ENCODE data around the gene NLRP8. TPM values are rescaled to one million over a fixed set of nuclear protein-coding genes. Genes with fewer than 3 reads are reported as not detected.

NLRP8 gene
- polyA plus RNA-seq, 1 donor from 2014 or later, result not detected

GRCh38 chr19:55907286-55907685, 40.3 kb upstream of the NLRP8 start:
- Histone ChIP-seq H3K36me3 (ENCODE audit: insufficient read depth, low read length) (no peaks in the 10 kb centered on the region), H3K4me2 (ENCODE audit: low read length) (no peak overlapping the region), H3K9me2 (ENCODE audit: insufficient read depth, low read length) (no peaks in the 10 kb centered on the region), H4K20me1 (ENCODE audit: insufficient read depth) (no peaks in the 10 kb centered on the region), H3K4me3 (ENCODE audit: low read length) (no peak overlapping the region), H3K9me3 (ENCODE audit: low read length) (no peaks in the 10 kb centered on the region), H3F3A (ENCODE audit: insufficient read depth, low read length, poor library complexity, severe bottlenecking) (no peaks in the 10 kb centered on the region), H2AFZ (ENCODE audit: low read depth, low read length) (no peak overlapping the region), H3K27ac (ENCODE audit: low read length) (no peak overlapping the region), H3K79me2 (replicated peaks; ENCODE audit: insufficient read depth, low read length) (no peaks in the 10 kb centered on the region), H3K27me3 (ENCODE audit: insufficient read depth, low read depth, low read length) (no peaks in the 10 kb centered on the region), H3K9ac (ENCODE audit: low read length) (no peak overlapping the region)
- no peak for TF ChIP-seq POLR2AphosphoS5 (IDR thresholded peaks at IDR 0.05)
- TF ChIP-seq MXI1 (conservative IDR thresholded peaks at IDR 0.05; ENCODE audit: poor library complexity, severe bottlenecking), result no peak
- TF ChIP-seq EP300 (conservative IDR thresholded peaks at IDR 0.05; ENCODE audit: poor library complexity, severe bottlenecking), result no peak
- TF ChIP-seq, protein P1, sequence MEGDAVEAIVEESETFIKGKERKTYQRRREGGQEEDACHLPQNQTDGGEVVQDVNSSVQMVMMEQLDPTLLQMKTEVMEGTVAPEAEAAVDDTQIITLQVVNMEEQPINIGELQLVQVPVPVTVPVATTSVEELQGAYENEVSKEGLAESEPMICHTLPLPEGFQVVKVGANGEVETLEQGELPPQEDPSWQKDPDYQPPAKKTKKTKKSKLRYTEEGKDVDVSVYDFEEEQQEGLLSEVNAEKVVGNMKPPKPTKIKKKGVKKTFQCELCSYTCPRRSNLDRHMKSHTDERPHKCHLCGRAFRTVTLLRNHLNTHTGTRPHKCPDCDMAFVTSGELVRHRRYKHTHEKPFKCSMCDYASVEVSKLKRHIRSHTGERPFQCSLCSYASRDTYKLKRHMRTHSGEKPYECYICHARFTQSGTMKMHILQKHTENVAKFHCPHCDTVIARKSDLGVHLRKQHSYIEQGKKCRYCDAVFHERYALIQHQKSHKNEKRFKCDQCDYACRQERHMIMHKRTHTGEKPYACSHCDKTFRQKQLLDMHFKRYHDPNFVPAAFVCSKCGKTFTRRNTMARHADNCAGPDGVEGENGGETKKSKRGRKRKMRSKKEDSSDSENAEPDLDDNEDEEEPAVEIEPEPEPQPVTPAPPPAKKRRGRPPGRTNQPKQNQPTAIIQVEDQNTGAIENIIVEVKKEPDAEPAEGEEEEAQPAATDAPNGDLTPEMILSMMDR (IDR thresholded peaks at IDR 0.05; ENCODE audit: poor library complexity, severe bottlenecking), result no peak
- TF ChIP-seq SMC3 (conservative IDR thresholded peaks at IDR 0.05; ENCODE audit: poor library complexity), result no peak

- no peak overlapping the region for H3K9ac ChIP-seq (ENCODE audit: low read length)
- no peak overlapping the region for H3K4me3 ChIP-seq (ENCODE audit: low read length)
- no peaks in the 10 kb centered on the region for H3K79me2 ChIP-seq (replicated peaks; ENCODE audit: insufficient read depth, low read length)
- H4K20me1 ChIP-seq (ENCODE audit: insufficient read depth), result no peaks in the 10 kb centered on the region
- no peaks in the 10 kb centered on the region for H3K9me2 ChIP-seq (ENCODE audit: insufficient read depth, low read length)
- no peaks in the 10 kb centered on the region for H3F3A ChIP-seq (ENCODE audit: insufficient read depth, low read length, poor library complexity, severe bottlenecking)
- no peaks in the 10 kb centered on the region for H3K9me3 ChIP-seq (ENCODE audit: low read length)
- no peak overlapping the region for H3K27ac ChIP-seq (ENCODE audit: low read length)
- H3K27me3 ChIP-seq (ENCODE audit: insufficient read depth, low read depth, low read length), result no peaks in the 10 kb centered on the region
- no peak overlapping the region for H2AFZ ChIP-seq (ENCODE audit: low read depth, low read length)
- no peaks in the 10 kb centered on the region for H3K36me3 ChIP-seq (ENCODE audit: insufficient read depth, low read length)
- no peak overlapping the region for H3K4me2 ChIP-seq (ENCODE audit: low read length)
- no peak for TF ChIP-seq EZH2 (IDR thresholded peaks at IDR 0.05; ENCODE audit: borderline replicate concordance, insufficient read depth, low read length, poor library complexity, severe bottlenecking)
- TF ChIP-seq, protein P1 (IDR thresholded peaks at IDR 0.05; ENCODE audit: poor library complexity, severe bottlenecking), result no peak
- TF ChIP-seq RAD21 (conservative IDR thresholded peaks at IDR 0.05), result no peak
- TF ChIP-seq SMC3 (conservative IDR thresholded peaks at IDR 0.05; ENCODE audit: poor library complexity), result no peak
- TF ChIP-seq MXI1 (conservative IDR thresholded peaks at IDR 0.05; ENCODE audit: poor library complexity, severe bottlenecking), result no peak
- TF ChIP-seq TAF1 (IDR thresholded peaks at IDR 0.05; ENCODE audit: low read depth), result no peak
- no peak for TF ChIP-seq POLR2AphosphoS5 (IDR thresholded peaks at IDR 0.05)
- TF ChIP-seq, protein P2, sequence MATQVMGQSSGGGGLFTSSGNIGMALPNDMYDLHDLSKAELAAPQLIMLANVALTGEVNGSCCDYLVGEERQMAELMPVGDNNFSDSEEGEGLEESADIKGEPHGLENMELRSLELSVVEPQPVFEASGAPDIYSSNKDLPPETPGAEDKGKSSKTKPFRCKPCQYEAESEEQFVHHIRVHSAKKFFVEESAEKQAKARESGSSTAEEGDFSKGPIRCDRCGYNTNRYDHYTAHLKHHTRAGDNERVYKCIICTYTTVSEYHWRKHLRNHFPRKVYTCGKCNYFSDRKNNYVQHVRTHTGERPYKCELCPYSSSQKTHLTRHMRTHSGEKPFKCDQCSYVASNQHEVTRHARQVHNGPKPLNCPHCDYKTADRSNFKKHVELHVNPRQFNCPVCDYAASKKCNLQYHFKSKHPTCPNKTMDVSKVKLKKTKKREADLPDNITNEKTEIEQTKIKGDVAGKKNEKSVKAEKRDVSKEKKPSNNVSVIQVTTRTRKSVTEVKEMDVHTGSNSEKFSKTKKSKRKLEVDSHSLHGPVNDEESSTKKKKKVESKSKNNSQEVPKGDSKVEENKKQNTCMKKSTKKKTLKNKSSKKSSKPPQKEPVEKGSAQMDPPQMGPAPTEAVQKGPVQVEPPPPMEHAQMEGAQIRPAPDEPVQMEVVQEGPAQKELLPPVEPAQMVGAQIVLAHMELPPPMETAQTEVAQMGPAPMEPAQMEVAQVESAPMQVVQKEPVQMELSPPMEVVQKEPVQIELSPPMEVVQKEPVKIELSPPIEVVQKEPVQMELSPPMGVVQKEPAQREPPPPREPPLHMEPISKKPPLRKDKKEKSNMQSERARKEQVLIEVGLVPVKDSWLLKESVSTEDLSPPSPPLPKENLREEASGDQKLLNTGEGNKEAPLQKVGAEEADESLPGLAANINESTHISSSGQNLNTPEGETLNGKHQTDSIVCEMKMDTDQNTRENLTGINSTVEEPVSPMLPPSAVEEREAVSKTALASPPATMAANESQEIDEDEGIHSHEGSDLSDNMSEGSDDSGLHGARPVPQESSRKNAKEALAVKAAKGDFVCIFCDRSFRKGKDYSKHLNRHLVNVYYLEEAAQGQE (IDR thresholded peaks at IDR 0.05; ENCODE audit: borderline replicate concordance), result no peak
- TF ChIP-seq EP300 (conservative IDR thresholded peaks at IDR 0.05; ENCODE audit: poor library complexity, severe bottlenecking), result no peak
Observed at GRCh38 chr19:55907746-55908145, 39.9 kb upstream of the NLRP8 start.

Measured in neural cell (in vitro differentiated cells).